CD4-positive, alpha-beta T cell treated with Interleukin-21 for 1 hour (primary cell): ENCODE measurements around the gene PVALB.

ENCODE experiments used
- DNase-seq: peaks from one replicate; pipeline ENCODE4 v3.0.0-alpha.2; 2020

Gene PVALB

GRCh38 chr22:36809351-36809750 lies 7.5 kb downstream of the PVALB start:
- no peak for DNase-seq

DNA sequence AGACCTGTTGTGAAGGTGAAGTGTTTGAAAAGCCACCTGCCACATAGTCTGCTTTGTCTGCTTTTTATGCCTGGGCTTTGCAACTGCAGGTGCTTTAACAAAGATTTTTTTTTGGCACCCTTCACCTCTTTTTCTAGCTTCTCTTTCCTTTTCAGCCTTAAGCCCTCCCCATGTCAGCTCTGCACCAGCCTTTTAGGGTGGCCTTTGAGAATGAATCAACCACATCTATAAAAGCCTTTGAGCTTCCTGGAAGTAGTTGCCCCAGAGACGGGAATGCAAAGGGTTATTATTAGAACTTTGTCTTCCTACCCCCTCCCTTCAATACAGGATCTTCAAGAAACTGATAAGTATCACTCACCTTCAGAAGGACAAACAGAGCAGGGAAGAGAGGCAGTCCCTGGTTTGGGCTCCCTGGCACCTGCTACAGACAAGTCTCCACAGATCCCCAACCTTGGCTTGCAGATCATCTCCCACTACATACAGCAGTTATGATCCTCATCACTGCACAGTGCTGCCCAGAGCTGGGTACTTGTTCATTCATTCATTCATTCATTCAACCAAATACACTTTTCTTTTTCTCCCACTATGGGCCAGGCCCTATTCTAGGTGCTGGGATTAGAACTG lies 8.0 kb downstream of the PVALB start:
- DNase-seq, result no peak

- no peak for DNase-seq
Observed at GRCh38 chr22:36807627-36808026, 9.2 kb downstream of the PVALB start.

GRCh38 chr22:36806835-36807234 lies 10.0 kb downstream of the PVALB start:
- no peak for DNase-seq

DNA sequence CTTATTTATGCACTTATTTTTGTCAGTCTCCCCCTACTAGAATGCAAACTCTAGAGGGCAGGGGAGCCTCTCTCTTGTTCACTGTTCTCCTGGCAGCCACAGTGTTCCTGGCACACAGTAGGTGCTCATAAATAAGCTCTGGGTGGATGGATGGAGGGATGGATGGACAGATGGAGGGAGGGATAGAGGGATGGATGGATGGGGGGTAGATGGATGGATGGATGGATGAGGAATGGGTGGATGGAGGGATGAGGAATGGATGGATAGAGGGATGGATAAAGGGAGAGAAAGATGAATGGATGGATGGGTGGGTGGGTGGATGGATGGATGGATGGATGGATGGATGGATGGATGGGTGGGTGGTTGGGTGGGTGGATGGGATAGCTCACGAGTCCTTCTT lies 13.5 kb downstream of the PVALB start:
- DNase-seq, result no peak

GRCh38 chr22:36798674-36799066 lies 18.2 kb downstream of the PVALB start:
- DNase-seq, result no peak

DNA sequence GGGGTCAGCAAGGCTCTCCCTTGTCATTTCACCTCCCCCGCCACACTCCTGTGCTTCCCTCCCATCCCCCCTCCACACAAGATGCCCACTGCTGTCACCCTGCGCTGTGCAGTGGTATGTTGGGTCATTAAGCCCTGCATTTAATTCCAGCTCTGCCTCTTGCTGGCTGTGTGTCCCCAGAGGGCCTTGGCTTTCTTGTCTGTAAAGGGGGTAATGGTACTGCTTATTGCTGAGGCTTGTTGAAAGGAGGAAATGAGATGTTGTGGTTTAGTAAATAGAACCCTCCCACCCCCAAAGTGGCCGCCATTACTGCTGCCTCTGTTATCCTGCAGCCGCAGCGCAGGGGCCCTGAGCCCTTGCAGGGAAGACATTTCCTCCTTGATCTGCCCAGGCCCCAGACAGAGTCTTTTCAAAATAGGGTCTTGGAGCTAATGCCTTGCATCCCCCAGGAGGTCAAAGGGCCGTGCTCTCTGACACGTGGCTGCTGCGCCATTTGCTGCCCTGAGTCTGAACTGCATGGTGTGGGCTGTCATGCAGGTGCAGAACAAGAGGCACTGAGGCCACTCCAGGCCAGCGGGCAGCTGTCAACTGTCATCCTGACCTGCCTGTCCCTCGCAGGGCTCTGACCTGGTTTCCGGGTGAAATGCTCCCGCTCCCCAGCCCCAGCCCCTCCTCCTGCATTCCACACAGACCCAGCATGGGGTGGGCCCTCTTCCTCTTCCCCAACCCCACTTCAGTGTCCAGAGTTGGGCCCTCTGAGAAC lies 18.7 kb downstream of the PVALB start:
- DNase-seq, result no peak

DNA sequence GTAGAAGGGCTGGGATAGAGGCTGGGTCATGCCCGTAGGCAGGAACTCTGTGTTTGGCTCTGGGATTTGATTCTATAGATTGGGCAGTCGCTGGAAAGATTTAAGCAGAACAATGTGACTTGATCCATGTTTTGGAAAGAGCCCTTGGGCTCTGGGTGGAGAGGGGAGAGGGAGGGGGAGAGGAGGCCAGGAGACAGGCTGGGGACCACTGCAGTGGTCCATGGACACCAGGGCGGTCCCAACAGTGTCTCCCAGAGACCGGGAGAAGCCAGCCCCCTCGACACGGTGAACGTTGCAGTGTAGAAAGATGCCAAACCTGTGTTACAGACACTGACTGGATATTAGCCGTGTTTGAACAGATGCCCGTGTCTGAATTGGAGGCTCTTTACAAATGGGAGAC lies 19.5 kb downstream of the PVALB start:
- DNase-seq, result no peak

- no peak for DNase-seq
Observed at GRCh38 chr22:36796552-36797175, 20.2 kb downstream of the PVALB start.

- no peak for DNase-seq
Observed at GRCh38 chr22:36795633-36796032, 21.2 kb downstream of the PVALB start.

- DNase-seq, result no peak
Observed at GRCh38 chr22:36790648-36791047, 26.2 kb downstream of the PVALB start.

GRCh38 chr22:36787204-36787988 lies 29.4 kb downstream of the PVALB start:
- DNase-seq, result no peak

DNA sequence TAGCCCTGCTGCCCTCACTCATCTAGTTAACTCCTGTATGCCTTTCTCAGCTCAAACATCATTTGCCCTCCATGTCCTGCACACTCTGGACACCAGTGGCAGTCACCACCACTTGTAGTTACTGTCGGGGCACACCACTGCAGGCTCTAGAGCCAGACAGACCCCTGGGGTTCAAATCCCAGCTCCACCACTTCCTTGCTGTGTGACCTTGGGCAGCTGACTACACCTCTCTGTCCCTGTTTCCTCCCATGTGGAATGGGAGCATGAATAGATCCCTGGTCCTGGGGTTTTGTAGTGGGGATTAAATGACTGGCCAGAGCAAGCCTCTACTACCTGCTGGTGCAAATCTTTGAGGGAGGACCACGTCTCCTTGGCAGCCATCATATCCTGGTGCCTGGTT lies 33.1 kb downstream of the PVALB start:
- no peak for DNase-seq

- peak; percentile 88 for DNase-seq
Observed at GRCh38 chr22:36781656-36782627, 34.9 kb downstream of the PVALB start.

DNA sequence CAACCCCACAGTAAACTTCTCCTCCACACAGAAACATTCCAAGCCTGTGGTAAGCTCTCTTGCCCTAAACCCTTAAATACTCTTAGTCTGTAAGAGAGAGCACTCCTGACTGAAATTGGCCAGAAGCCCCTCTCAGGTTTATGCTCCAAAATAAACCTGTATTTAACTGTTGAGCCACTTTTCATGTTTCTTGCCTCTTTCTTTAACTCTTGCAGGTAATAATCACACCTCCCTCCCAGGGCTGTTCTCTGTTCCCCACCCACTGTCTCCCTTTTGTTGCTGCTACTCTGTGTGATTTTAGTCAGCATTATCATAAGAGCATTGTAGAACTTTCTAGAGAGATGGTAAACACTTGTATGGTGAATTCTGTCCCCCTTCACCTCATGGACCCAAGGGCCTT lies 38.8 kb downstream of the PVALB start:
- DNase-seq, result no peak

DNA sequence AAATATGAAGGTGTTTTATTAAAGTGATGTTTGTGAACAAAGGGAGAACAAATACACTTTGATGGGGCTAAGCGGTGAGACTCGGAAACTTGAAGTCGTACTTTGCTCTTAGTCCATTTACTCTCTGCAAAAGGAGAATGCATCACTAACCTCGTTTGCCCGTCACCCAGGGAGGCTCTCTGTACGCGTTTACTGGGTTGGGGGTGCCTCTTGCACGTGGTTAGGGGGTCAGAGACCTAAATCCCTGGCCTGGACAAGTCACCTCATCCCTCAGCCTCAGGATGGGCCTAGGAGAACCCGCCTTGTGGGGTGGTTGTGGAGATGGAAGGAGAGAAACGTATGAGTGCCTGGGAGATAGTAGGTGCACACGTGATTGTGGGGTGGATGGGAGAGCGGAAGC lies 40.1 kb downstream of the PVALB start:
- no peak for DNase-seq

DNA sequence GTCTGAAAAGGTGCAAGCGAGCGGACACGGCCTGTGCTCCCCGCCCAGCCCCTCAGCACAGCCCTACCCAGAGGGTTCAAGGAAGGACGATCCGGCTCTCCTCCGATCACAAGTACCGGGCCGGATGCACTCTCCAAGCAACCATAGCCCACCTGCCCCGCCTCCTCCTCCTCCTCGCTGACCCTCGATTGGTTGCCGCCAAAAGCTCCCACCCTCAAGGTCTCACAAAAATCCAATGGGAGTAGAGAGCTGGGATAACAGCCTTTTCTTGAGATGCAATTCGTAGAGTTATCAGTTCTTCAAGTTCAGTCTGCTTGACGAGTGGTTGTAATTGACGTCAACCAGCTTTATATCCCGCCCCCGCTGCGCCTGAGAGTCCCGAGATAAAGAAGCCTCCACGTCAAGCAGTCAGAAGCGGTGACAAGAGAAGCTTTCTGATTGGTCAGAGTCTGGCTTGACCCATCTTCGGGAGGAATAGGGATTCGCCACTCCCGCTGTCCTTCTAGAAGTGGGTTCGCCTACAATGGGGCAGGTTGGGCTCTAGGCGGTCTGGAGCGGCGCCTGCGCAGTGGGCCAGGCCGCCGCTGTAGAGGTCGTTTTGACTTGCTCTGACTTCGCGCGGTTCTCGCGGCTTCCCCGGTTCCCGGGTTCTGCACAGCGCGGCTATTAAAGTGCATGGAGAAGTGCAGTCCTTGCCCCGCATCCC lies 40.7 kb downstream of the PVALB start, which contains the start of gene IFT27:
Gene IFT27 (minus strand): TSS at position 156 of the 706 bp plus-strand sequence. CDS start 412 bp downstream, outside the sequence.
- DNase-seq, result peak; percentile 100

GRCh38 chr22:36775586-36775963 lies 41.3 kb downstream of the PVALB start:
- peak; percentile 57 for DNase-seq

DNA sequence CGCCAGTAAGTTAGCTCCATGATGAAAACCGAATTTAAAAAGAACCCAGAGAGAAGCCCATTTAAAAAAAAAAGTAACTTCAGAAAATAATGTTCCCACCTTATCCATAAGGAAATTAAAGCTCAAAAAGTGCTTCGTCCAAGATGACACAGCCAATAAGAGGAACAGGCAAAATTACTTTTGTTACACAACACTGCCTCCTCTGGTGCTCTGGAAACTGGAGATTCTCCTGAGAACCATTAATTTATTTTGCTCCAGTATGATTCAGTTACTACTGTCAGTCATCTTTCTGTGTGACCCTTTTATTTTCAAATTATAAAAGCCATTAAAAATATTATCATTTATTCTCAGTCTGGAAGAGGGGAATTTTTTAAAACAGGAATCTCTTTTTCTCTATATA lies 42.9 kb downstream of the PVALB start:
- DNase-seq, result peak; percentile 17

- DNase-seq, result no peak
Observed at GRCh38 chr22:36772451-36772850, 44.4 kb downstream of the PVALB start.

DNA sequence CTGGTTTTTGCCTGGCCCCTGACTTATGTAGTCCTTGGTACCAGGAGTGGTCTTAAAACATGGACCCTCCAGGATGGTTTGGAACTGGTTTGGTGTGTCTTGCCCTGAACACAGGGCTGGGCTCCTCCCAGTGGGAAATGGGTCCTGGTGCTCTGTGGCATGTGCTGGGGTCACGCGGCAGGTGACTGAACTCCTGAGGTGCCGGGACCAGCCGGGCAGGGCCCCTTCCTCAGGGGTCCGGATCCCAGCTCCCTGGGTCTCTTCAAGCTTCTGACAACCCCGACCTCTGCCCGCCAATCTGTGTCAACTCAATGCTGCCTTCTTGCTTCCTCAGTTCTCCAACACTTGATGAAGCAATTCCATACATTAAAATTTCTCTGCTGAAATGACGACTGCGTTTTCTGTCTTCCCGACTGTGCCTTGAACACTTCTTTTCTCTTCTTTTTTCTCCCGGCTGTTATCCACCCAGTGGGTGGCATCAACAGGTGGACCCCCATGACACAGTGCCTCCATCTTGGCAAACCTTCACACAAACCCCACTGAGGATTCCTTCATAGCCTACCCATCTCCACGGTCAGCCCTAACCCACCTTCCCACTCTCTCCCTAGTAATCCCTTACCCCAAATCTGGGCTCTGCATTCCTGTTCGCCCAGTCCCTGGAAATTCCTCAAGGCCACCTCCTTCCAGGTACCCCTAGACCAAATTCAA lies 45.3 kb downstream of the PVALB start:
- no peak for DNase-seq
